HG02938 (cell line): Measurements from ENCODE around the gene MADD.
A peak's percentile ranks its signal among the peaks of the same experiment; 100 is the strongest.

Experiments used
- ATAC-seq: cut with Tn5 transposase; IDR thresholded peaks from one replicate; pipeline ENCODE4 v1.9.1; 2021; ENCODE audit warnings: mild to moderate bottlenecking, moderate library complexity; ENCODE audit not compliant: unreplicated experiment

Gene MADD

DNA sequence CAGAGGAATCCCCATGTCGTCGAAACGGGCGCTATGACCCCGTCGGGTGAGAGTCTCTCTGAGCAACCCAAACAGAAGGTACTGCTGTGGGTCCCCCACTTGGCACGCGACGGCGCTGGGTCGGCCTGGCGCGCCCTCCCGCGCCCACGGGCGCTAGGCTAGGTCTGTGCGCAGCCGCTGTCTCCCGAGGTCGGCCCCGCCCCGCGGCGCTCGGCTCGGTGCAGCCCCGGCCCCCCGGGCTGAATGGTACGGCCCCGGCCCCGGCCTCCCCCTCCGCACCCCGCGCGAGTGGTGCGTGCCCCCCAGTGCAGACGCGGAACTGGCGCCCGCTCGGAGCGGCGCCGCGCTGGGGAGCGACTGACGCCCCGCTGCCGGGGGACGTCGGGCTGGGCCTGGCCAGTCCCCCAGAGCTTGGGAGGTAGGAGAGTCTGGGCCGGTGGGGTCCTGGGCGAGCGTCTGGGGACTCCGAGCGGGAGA lies at the start of gene MADD:
MADD (plus strand) TSS at position 305 of the 477 bp plus-strand sequence.
- ATAC-seq, result peak; percentile 52

DNA sequence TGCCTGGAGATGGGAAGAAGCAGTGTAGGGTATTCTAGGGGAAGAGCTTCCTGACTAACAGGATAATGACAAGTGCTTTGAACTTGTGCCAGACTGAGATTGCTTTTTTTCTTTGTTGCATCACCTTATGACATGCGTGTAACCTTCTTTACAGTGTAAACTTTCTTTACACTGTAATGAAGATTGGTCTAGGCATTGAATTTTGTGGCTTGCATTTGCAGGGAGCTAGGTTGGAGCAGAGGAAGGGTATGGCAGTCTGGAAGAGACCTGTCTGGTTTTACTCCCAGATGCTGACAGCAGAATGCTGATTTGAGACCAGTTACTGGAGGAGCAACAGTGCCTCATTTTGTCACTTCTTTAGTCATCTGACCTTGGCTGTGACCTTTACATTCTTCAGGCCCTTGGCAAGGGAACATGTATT lies 49.5 kb upstream of the MADD start:
- no peak for ATAC-seq

DNA sequence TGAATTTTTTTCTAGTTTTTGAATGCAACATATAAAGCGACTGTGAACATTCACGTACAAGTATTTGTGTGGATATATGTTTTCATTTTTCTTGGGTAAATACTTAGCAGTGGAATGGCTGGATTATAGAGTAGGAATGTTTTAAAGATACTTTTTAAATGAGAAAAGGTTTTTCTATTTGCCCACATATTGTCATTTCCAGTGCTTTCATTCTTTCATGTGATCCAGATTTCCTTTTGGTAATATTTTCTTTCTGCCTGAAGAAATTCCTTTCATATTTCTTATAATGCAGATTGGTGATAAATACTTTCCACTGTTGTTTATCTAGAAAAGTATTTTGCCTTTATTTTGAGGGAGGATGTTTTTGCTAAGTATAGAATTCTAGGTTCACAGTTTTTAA lies 47.2 kb upstream of the MADD start:
- ATAC-seq, result no peak

DNA sequence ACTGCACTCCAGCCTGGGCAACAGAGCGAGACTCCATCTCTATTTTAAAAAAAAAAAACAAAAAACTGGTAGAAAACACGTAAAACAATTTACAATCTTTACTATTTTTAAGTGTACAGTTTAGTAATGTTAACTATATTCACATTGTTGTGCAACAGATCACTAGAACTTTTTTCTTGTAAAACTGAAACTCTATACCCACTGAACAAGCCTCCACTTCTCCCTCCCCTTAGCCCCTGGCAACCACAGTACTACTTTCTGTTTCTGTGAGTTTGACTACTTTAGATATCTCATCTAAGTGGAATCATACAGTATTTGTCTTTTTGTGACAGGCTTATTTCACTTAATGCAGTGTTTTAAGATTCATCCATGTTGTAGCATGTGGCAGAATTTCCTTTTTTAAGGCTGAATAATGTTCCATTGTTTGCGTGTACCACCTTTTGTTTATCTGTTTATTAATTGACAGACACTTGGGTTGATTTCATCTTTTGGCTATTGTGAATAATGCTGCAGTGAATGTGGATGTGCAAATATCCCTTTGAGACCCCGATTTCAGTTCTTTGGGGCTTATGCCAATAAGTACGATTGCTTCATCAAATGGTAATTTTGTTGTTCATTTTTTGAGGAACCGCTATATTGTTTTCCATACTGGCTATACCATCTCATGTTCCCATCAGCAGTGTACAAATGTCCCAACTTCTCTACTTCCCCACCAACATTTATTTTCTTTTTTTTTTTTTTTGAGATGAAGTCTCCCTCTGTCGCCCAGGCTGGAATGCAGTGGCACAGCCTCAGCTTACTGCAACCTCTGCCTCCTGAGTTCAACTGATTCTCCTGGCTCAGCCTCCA lies 44.2 kb upstream of the MADD start:
- ATAC-seq, result peak; percentile 81

- ATAC-seq, result no peak
Measured at GRCh38 chr11:47229161-47229560, 40.8 kb upstream of the MADD start.

- ATAC-seq, result no peak
Measured at GRCh38 chr11:47233051-47233450, 36.9 kb upstream of the MADD start.

GRCh38 chr11:47233989-47234668 lies 35.8 kb upstream of the MADD start:
- no peak for ATAC-seq

DNA sequence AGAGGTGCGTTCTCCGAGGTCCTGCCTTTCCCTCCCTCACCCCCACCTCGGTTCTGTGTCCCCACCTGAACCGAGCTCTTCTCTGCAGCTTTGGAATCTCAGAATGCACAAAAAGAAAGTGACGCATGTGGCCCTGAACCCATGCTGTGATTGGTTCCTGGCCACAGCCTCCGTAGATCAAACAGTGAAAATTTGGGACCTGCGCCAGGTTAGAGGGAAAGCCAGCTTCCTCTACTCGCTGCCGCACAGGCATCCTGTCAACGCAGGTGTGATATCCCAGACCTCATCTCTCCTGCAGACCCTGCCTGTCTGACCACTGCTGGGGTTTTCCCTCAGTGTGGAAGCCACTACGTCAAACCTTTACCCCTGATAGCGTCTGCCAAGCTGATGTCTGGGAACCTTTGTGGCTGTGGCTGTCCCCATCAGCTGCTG lies 35.2 kb upstream of the MADD start:
- no peak for ATAC-seq

- no peak for ATAC-seq
Measured at GRCh38 chr11:47235163-47235562, 34.8 kb upstream of the MADD start.

GRCh38 chr11:47236482-47236881 lies 33.5 kb upstream of the MADD start:
- no peak for ATAC-seq

DNA sequence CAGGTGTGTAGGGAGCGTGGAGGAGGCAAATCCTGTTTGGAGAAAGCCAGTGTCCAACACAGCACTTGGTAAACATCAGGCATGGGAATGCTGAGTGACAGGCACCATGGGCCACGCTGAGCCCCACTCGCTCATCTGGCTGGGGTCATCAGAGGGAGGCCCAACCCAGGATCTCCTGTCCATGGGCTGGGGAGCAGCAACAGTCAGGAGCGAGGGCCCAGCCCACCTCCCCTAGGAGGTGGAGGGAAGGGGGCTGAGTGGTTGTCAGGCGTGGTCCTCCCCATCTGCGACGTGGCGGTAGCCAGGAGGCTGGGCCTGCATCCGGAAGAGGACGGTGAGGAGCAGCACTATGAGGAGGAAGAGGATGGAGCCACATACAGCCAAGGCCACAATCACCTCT lies 30.1 kb upstream of the MADD start:
- no peak for ATAC-seq

GRCh38 chr11:47241841-47242301 lies 28.1 kb upstream of the MADD start:
- ATAC-seq, result no peak

DNA sequence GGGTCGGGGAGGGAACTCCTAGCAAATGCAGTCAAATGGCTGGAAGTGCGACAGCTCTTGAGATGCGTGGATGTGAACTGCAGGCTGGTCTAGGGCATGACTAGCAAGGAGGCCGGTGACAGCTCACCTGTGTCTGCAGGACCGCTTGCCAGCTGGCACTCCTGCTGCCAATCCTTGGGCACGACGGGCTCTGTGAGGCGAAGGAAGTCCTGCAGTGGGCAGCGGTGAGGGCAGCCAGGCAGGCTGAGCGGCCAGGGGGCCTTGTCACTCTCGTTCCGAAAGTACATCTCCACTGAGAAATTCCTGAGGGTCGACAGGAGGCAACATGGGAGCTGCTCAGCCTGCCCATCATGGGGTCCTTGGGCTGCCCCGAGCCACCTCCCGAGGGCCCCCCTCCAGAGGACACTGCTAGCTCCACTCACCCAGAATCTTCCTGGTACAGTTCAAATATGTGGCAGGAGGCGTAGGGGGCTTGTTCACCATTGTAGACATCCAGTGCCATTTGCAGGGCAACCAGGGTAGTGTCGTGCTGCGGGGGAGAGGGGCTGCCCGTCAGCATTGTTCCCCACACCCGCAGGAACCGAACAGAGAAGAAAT lies 27.2 kb upstream of the MADD start:
- no peak for ATAC-seq

DNA sequence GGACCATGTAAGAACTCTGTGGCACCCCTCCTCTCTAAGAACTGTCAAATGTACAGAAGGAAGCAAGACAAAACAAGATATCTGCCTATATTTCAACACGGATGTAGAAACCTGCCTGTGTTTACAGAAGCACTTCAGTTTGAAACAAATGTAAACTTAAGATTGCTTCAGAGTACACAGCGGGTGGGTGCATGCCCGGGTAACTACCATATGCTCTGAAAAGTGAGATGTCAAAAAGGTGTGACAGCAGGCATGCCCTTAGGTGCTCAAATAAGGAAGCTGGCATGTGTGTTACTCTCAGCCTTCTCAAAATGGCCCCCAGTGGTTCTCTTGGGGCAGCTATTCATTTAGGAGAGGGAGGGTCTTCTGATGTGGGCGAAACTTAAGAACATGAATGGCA lies 26.5 kb upstream of the MADD start:
- no peak for ATAC-seq

DNA sequence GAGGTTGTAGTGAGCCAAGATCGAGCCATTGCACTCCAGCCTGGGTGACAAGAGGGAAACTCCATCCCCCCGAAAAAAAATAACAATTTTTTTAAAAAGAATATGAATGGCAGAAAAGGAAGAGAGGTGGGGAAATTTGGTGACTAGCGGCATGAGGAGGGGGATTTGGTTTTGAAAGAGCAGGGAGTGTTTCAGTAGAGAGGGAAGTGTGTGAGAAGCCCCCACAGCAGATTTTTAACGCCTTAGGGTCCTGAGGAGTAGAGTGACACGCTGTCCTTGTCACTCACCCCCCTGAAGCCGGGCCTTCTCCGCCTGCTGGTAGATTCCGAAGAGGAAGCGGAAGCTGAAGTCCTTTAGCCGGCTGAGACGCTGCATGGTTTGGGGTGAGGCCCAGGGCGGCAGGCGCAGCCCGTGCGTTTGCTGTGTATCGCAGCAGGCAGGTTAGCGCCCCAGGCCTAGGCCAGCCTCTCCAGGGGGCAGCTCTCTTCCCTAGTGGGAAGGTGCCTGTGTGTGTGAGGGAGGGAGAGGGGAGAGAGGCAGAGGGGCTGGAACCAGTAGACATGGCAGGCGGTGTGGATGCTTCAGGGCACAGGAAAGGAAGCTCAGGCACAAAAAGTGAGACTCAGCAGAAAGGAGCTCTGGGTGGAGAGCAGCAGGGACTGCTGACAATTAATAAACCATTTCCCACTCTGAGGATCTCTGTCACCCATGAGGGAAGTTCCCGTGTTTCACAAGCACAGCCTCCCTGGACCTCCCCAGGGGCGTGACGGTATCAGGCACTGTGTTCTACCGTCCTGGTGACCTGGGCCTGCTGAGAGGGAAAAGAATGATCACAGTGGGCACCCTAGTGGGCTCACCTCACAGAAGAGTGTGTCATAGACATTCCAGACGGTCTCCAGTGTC lies 25.2 kb upstream of the MADD start:
- no peak for ATAC-seq

DNA sequence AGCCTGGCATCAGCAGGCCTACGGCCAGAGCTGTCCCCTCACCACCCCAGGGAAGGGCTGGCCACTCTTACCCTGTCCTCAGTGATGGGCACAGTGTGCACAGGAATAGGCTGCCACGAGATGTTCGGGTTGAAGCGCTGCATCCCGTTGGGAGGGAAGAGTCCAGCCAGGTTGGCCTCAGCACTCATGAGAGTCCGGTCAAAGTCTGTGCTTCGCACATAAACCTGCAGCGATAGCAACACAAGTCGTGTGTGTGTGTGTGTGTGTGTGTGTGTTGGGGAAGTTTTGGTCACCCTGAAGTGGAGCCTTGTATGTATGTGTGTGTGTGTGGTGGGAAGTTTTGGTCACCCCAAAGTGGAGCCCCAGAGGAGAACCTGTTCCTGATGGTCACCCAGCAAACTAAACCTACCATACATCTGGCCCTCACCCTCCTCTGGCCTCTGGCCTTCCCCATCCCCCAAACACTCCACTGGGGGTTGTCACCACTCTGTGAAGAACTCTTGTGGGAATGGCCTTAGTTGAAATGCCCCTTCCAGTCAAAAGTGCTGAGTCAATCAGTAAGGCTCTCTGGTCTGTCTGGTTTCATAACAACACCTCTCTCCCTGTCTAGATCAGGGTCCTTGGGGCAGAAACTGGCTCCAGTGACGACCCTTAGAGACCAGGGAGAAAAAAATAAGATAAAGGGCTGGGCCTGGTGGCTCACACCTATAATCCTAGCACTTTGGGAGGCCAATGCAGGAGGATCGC lies 24.1 kb upstream of the MADD start:
- ATAC-seq, result no peak

GRCh38 chr11:47247502-47247901 lies 22.4 kb upstream of the MADD start:
- no peak for ATAC-seq

GRCh38 chr11:47248304-47248663 lies 21.6 kb upstream of the MADD start:
- ATAC-seq, result peak; percentile 23

DNA sequence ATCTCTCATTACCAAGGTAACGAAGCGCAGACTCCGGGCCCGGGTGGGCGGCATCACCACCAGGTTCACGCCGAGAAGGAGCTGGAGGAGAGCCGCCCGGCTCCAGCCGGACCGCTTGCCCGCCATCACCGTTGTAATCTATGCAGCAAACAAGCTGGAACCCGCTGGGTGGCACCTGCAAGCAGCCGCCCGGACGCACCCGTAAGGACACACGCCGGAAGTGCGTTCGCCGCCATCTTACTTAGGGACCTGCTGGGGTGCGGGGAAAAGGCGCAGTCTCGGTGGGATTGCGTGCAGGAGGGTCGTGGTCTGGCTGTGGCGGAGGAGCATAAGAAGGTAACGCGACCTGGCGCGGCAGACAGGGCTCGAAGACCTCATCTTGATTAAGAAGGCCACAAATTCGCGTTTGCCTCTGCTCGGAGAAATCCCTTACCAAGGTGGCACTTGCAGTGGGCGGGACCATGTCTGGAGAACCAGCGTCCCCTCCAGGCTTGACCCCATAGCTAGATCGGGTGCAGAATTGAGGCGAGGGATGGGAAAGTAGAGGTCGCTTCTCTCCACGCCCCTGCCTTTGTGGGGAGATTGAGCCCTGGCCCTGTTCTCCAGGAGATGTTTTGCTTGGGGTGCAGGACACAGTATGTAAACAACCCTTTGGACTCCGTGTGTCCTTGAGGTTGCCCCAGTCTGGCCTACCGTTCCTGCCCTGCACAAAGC lies 21.1 kb upstream of the MADD start, which contains the start of gene ACP2:
ACP2 (minus strand) TSS at position 151 of the 714 bp plus-strand sequence; CDS start at position 126, 25 bp downstream.
- peak; percentile 87 for ATAC-seq
